H1 (cell line): ENCODE data around the gene PHF3. TPM values are rescaled to one million over a fixed set of nuclear protein-coding genes. Genes with fewer than 3 reads are reported as not detected.

ENCODE experiments used
- CTCF ChIA-PET: fragments of 300-600 bp; sonication (Branson Sonifier 250); formaldehyde crosslinking; loops from one replicate; lab custom pipeline; 2021; ENCODE audit not compliant: partially characterized antibody; lab: Charles Lee
- POLR2A ChIA-PET: fragments of 300-600 bp; sonication (Branson Sonifier 250); formaldehyde crosslinking; loops from one replicate; lab custom pipeline; 2021; ENCODE audit warnings: inconsistent platforms; ENCODE audit not compliant: partially characterized antibody; lab: Charles Lee
- DNase-seq, 2 experiments: peaks; one replicate each; pipeline versions ENCODE4 v3.0.0 to v3.0.0-alpha.2; 2010 to 2022; ENCODE audit warnings: low spot score in 2 of 2, low read depth in 1 of 2, mixed read lengths in 1 of 2
- FAIRE-seq: peaks from 2 replicates; lab custom pipeline; 2011; peaks lifted over from hg19 to GRCh38; lab: Jason Lieb, UNC
- H2AFZ ChIP-seq: 2 replicates; pipeline ENCODE4 v1.8.1; 2012; ENCODE audit warnings: low read length, inconsistent platforms
- H2AK5ac ChIP-seq: 2 replicates; pipeline ENCODE4 v1.6.1; 2013; ENCODE audit warnings: low read depth, low read length
- H2BK120ac ChIP-seq: replicated peaks from 2 replicates; pipeline ENCODE3; 2013; ENCODE audit warnings: low read depth, low read length, inconsistent platforms
- H2BK12ac ChIP-seq: 2 replicates; pipeline ENCODE4 v1.6.1; 2013; ENCODE audit warnings: low read depth, low read length
- H2BK15ac ChIP-seq: 2 replicates; pipeline ENCODE4 v1.6.1; 2013; ENCODE audit warnings: low read length
- H2BK20ac ChIP-seq: 2 replicates; pipeline ENCODE4 v1.6.1; 2013; ENCODE audit warnings: low read length
- H2BK5ac ChIP-seq: 2 replicates; pipeline ENCODE4 v1.6.1; 2013; ENCODE audit warnings: low read depth, low read length
- H3K14ac ChIP-seq: 2 replicates; pipeline ENCODE4 v1.6.1; 2013; ENCODE audit warnings: inconsistent platforms; ENCODE audit not compliant: insufficient read length
- H3K18ac ChIP-seq: 2 replicates; pipeline ENCODE4 v1.6.1; 2013; ENCODE audit warnings: low read length; ENCODE audit errors: extremely low read depth
- H3K23ac ChIP-seq: 2 replicates; pipeline ENCODE4 v1.6.1; 2013; ENCODE audit warnings: inconsistent platforms; ENCODE audit not compliant: insufficient read length
- H3K23me2 ChIP-seq: 2 replicates; pipeline ENCODE4 v1.6.1; 2013; ENCODE audit warnings: low read depth, low read length
- H3K27ac ChIP-seq: 2 replicates; pipeline ENCODE4 v1.6.1; 2011; ENCODE audit warnings: low read depth, low read length, inconsistent platforms
- H3K27me3 ChIP-seq, 4 experiments: replicated peaks in 1 of 4; 1 replicate in 1 of 4; 2 replicates in 3 of 4; pipeline versions ENCODE4 v1.6.1 to v1.8.1; 2011 to 2013; ENCODE audit warnings: low read length in 3 of 4, mild to moderate bottlenecking in 3 of 4, inconsistent platforms in 2 of 4, mixed read lengths in 2 of 4, moderate library complexity in 1 of 4; ENCODE audit not compliant: control insufficient read depth in 3 of 4, insufficient read depth in 3 of 4; ENCODE audit errors: extremely low read depth in 1 of 4
- H3K36me3 ChIP-seq, 4 experiments: 2 replicates each; pipeline versions ENCODE4 v1.6.1 to v1.8.1; 2011 to 2013; ENCODE audit warnings: mild to moderate bottlenecking in 4 of 4, low read length in 3 of 4, moderate library complexity in 2 of 4, control low read depth in 1 of 4, inconsistent platforms in 1 of 4; ENCODE audit not compliant: insufficient read depth in 4 of 4, control insufficient read depth in 2 of 4
- H3K4ac ChIP-seq: replicated peaks from 2 replicates; pipeline ENCODE3; 2013; ENCODE audit warnings: low read length, low read depth, mixed read lengths, inconsistent platforms; ENCODE audit not compliant: insufficient read length
- H3K4me1 ChIP-seq, 4 experiments: replicated peaks in 1 of 4; 1 replicate in 1 of 4; 2 replicates in 3 of 4; pipeline versions ENCODE4 v1.6.1 to v1.8.1; 2011 to 2013; ENCODE audit warnings: low read length in 3 of 4, inconsistent platforms in 2 of 4, mixed read lengths in 1 of 4; ENCODE audit not compliant: insufficient read depth in 4 of 4, control insufficient read depth in 3 of 4
- H3K4me2 ChIP-seq, 2 experiments: 2 replicates each; pipeline versions ENCODE4 v1.6.1 to v1.8.1; 2011 to 2013; ENCODE audit warnings: low read depth in 2 of 2, low read length in 2 of 2, control low read depth in 1 of 2, inconsistent platforms in 1 of 2, mild to moderate bottlenecking in 1 of 2; ENCODE audit not compliant: insufficient read depth in 1 of 2
- H3K4me3 ChIP-seq, 4 experiments: fragments of 200-600, 300-600 bp in 1 of 4; sonication (generic), shearing (Covaris generic), sonication (Bioruptor Twin) in 1 of 4; 2 replicates each; pipeline versions ENCODE4 v1.5.1 to v1.8.1; 2011 to 2016; ENCODE audit warnings: low read length in 4 of 4, low read depth in 3 of 4, control low read depth in 2 of 4, inconsistent platforms in 2 of 4, mild to moderate bottlenecking in 2 of 4, mixed read lengths in 1 of 4, moderate library complexity in 1 of 4; ENCODE audit not compliant: insufficient read depth in 2 of 4; ENCODE audit errors: extremely low read depth in 1 of 4
- H3K56ac ChIP-seq: replicated peaks from 2 replicates; pipeline ENCODE3; 2013; ENCODE audit warnings: low read depth, mild to moderate bottlenecking, mixed read lengths, low read length, inconsistent platforms; ENCODE audit not compliant: insufficient read length
- H3K79me1 ChIP-seq: 2 replicates; pipeline ENCODE4 v1.6.1; 2013; ENCODE audit warnings: low read depth, low read length, control low read depth
- H3K79me2 ChIP-seq, 2 experiments: 2 replicates each; pipeline versions ENCODE4 v1.6.1 to v1.8.1; 2012 to 2013; ENCODE audit warnings: low read length in 2 of 2, mild to moderate bottlenecking in 2 of 2, inconsistent platforms in 1 of 2; ENCODE audit not compliant: insufficient read depth in 2 of 2, control insufficient read depth in 1 of 2
- H3K9ac ChIP-seq, 4 experiments: replicated peaks in 1 of 4; 1 replicate in 1 of 4; 2 replicates in 3 of 4; pipeline versions ENCODE4 v1.6.1 to v1.8.1; 2011 to 2013; ENCODE audit warnings: low read depth in 3 of 4, low read length in 3 of 4, control low read depth in 2 of 4, mild to moderate bottlenecking in 2 of 4, moderate library complexity in 2 of 4, inconsistent platforms in 1 of 4; ENCODE audit errors: extremely low read depth in 1 of 4
- H3K9me3 ChIP-seq, 2 experiments: 2 replicates each; pipeline versions ENCODE4 v1.6.1 to v1.8.1; 2012 to 2013; ENCODE audit warnings: mild to moderate bottlenecking in 2 of 2, moderate library complexity in 2 of 2, control low read depth in 1 of 2, inconsistent platforms in 1 of 2, low read depth in 1 of 2, low read length in 1 of 2, mixed read lengths in 1 of 2; ENCODE audit not compliant: insufficient read depth in 2 of 2
- H4K20me1 ChIP-seq, 2 experiments: replicated peaks in 1 of 2; 2 replicates each; pipeline versions ENCODE3 to v1.8.1; 2011 to 2013; ENCODE audit warnings: inconsistent platforms in 2 of 2, low read length in 2 of 2, mild to moderate bottlenecking in 1 of 2; ENCODE audit not compliant: insufficient read depth in 2 of 2, control insufficient read depth in 1 of 2
- H4K5ac ChIP-seq: 2 replicates; pipeline ENCODE4 v1.6.1; 2013; ENCODE audit warnings: low read length, low read depth, mixed read lengths, inconsistent platforms; ENCODE audit not compliant: insufficient read length
- H4K8ac ChIP-seq: 2 replicates; pipeline ENCODE4 v1.8.0; 2013; ENCODE audit warnings: mild to moderate bottlenecking, moderate library complexity, low read length, inconsistent platforms; ENCODE audit not compliant: insufficient read depth; ENCODE audit errors: extremely low read depth
- H4K91ac ChIP-seq: replicated peaks from 2 replicates; pipeline ENCODE3; 2013; ENCODE audit warnings: low read length, mixed read lengths, inconsistent platforms; ENCODE audit not compliant: insufficient read length
- WGBS, 2 experiments: shearing (Covaris generic) in 1 of 2; methylation state at CpG; one replicate each; pipeline versions ENCODE4 v1.1.6 to v1.1.7; 2013 to 2015; ENCODE audit warnings: low lambda C conversion rate in 2 of 2, mixed read lengths in 2 of 2, inconsistent platforms in 1 of 2, low coverage in 1 of 2, missing lambda C conversion rate in 1 of 2; ENCODE audit not compliant: insufficient replicate concordance in 2 of 2, insufficient coverage in 1 of 2, insufficient read length in 1 of 2; ENCODE audit errors: extremely low coverage in 1 of 2, missing lambda C conversion rate in 1 of 2; 5-methylcytosine and 5-hydroxymethylcytosine counted together
- polyA plus RNA-seq, 7 experiments: library from polyadenylated mRNA; depleted of rRNA in 3 of 7; stranded (reverse) in 5 of 7; unstranded in 2 of 7; fragments of >200 nt in 5 of 7; fragments of 200-250 nt in 2 of 7; gene quantifications; 1 replicate in 5 of 7; 2 replicates in 1 of 7; 4 replicates in 1 of 7; pipeline versions ENCODE4 v1.2.1 to v1.2.3, GENCODE V29; 2011 to 2013; ENCODE audit warnings: missing spikeins in 2 of 7, mixed read lengths in 2 of 7
- total RNA-seq: library from RNA; stranded (reverse); fragmentation: NEBNext Ultra II Directional; extraction: Animal tissue kit (Norgen Biotek cat#: 25700); gene quantifications from 2 replicates; pipeline ENCODE4 v1.2.1, GENCODE V29; 2021

Gene PHF3
- total and polyA plus RNA-seq, 2 of the 8 experiments (the other 6 are each of a cell fraction or from before 2014, with no cell fraction given), result 10.1 to 69.3 TPM

GRCh38 chr6:63663147-63663955, 27.7 kb downstream of the PHF3 start:
- H3K4ac ChIP-seq, result no peak overlapping the region
- H3K79me1 ChIP-seq, result peaks cover 5% of the 10 kb centered on the region
- H3K36me3 ChIP-seq, result no peaks in the 10 kb centered on the region
- H3K27ac ChIP-seq, result no peak overlapping the region
- H3K4me1 ChIP-seq, result peaks cover 0 to 3% (median 0%) of the 10 kb centered on the region in 4 experiments; a peak in 2 of 7 replicates
- H3K4me3 ChIP-seq, result no peak overlapping the region
- POLR2A ChIA-PET, result no interaction called here
- no peak overlapping the region for H4K91ac ChIP-seq
- H4K5ac ChIP-seq, result no peak overlapping the region
- no peak overlapping the region for H4K8ac ChIP-seq
- no peaks in the 10 kb centered on the region; the same call in 1 of the 2 replicates for H3K23me2 ChIP-seq
- H3K23ac ChIP-seq, result no peak overlapping the region
- no peak overlapping the region for H3K9ac ChIP-seq
- H2AFZ ChIP-seq, result no peak overlapping the region
- no peak overlapping the region for H2AK5ac ChIP-seq
- H3K4me2 ChIP-seq, result no peak overlapping the region
- DNase-seq (no peak), FAIRE-seq (no peak)
- H3K18ac ChIP-seq, result no peak overlapping the region
- H3K14ac ChIP-seq, result no peak overlapping the region
- CTCF ChIA-PET, result interaction anchor here (1.0 to 1.5 kb wide), 3 partner anchors 10 to 101 kb away, joined by 3 to 5 read pairs (median 4); no protein-coding TSS in a partner anchor
- H2BK12ac ChIP-seq, result no peak overlapping the region
- H3K9me3 ChIP-seq, result no peaks in the 10 kb centered on the region
- H3K27me3 ChIP-seq, result peaks cover 0 to 1% (median 0%) of the 10 kb centered on the region in 4 experiments; a peak in 1 of 7 replicates
- H2BK20ac ChIP-seq, result no peak overlapping the region
- peaks cover 9 to 98% of the 10 kb centered on the region in 2 experiments for H3K79me2 ChIP-seq
- peaks cover 10 to 12% of the 10 kb centered on the region in 2 experiments for H4K20me1 ChIP-seq
- no peak overlapping the region for H2BK15ac ChIP-seq
- H2BK5ac ChIP-seq, result no peak overlapping the region
- 96% methylated on average over 5 of the region's 5 CpGs; no CpG with 5 or more reads in 1 of the 2 experiments for WGBS, 2 experiments
- no peak overlapping the region for H3K56ac ChIP-seq
- no peak overlapping the region for H2BK120ac ChIP-seq
